ENCODE data around the gene NOD1.
A peak's percentile ranks its signal among the peaks of the same experiment; 100 is the strongest.
"Not testable (repeated sequence)": the region's sequence is repeated elsewhere in the genome, so short reads cannot be mapped to it uniquely, and the experiment has no call there.

The NOD1 gene

DNA sequence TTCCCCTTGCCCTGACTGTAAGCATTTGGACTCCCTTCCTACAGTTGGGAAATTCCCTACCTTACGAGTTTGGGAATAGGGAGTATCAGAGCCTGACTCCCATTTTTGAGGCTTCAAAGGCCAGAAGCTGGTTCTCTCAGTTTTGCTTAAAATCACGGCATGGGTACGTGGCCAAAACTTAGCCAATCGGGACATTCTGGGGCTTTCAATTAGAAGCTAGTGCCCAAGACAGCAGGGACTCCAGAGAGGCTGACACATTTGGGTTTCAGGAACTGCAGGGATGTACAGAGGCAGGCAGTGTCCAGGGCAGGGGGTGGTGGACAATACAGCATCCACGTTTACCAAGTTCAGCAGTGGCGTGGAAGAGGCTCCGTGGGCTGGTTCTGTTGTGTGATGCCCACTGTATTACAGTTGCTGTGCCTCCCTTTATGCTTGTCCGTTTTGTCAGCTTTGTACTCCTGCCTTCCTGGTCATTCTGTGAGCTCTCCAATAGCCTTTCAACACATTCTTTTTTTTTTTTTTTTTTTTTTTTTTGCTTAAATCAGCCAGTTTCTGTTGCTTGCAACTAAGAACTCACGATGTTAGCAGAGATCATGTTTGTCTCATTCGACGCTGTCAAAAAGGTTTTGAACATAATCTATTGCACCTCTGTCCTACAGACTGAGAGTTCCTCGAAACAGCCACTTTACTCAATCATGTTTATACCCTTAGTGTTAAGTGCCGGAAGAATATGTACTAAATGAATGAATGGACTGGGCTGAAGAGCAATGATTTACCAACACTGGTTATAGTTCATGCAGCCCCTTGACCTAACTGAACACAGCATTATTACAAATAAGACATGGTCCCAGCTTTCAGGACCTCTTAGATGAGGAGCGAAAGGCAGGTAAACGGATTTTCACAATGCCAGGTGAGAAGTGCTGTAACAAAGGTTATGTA, 25.0 kb upstream of the NOD1 start:
- peak; percentile 12 for DNase-seq

DNA sequence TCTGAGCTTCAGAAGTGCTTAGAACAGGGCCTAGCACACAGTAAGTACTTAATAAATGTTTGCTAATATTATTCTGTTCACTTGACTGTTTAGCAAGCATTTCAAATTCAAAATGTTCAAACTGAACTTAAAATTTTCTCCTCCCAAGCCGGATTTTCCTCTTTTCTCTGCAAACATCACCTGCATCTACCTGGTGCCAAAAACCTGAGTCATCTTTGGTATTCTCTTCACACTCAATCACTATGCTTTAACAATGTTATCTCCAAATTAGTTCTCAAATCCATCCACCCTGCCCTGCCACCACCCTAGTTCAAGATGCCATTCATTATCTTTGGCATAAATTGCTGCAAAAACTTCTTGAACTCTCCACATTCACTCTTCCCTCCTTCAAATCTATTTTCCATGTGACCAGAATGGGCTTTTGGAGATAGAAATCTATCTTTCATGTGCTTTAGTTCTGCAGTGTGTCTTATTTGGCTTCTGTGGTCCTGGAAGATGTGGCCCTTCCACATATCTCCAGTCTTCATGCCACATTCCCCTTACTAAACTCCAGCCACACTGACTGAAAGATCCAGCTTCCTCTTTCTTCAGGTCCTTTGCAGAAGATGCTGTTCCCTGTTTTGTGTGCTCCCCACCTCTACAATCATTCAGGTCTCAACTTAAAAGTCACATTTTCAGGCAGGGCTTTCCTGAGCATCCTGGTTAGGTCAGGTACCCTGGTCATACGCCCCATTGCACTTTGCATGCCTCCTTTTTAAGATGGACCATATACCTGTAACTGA, 24.1 kb upstream of the NOD1 start:
- DNase-seq: peak; percentile 7

DNA sequence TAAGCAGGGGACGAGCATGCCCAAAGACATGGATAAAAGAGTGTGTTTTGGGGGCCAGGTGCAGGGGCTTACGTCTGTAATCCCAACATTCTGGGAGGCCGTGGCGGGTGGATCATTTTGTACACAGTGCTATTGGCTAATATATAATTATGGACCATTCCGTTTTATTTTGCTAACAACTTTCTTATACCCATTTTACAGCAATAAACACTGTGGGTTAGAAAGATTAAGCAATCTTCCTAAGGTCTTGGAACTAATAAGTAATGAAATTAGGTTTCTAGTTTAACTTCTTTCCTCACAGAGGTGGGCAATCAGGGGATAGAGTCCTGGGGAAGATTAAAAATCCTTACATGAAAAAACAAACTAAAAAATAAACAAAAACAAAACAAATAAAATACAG, 22.7 kb upstream of the NOD1 start:
- no peak for DNase-seq

DNA sequence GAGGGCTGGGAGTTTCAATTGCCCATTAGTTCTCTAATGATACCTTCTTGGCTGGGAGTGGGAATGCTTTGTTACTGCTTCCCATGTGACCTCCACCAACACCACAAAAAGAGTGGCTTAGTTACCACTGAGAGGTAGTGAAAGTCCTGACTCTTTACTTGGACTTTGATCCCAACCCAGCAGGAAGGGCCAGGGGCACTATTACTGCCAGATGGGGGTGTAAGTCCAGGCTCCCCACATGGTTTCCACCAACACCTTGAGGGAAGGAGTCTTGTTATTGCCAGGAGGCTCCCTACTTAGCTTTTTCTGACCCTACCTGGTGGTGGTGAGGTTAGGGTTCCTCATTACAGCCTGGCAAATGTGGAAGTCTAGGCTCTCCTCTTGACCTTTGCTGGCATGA, 14.6 kb upstream of the NOD1 start:
- DNase-seq: no peak

DNA sequence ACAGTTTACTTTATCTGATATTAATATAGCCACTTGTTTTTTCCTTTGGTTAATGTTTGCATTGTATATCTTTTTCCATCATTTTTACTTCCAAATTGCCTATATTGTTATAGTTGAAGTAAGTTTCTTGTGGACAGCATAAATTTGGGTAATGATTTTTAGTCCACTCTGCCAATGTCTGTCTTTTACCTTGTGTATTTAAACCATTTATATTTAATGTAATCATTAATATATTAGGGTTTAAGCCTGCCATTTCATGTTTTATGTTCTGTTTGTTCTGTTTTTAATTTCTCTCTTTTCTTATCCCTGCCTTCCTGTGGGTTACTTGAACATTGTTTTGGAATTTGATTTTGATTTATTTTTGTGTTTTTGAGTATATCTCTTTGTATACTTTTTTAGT, 12.8 kb upstream of the NOD1 start:
- DNase-seq: no peak

DNA sequence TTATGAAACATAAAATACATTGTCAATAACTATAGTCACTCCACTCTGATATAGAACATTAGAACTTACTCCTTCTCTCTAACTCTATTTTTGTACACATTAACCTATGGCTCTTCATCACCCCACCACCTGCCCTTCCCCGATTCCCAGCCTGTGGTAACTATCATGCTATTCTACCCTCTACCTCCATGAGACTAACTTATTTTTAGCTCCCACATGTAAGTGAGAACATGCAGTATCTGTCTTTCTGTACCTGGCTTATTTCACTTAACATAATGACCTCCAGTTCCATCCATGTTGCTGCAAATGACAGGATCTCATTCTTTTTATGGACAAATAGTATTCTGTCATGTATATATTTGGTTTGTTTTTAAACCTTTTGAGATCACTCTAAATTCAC, 8.8 kb upstream of the NOD1 start:
- no peak for DNase-seq

DNA sequence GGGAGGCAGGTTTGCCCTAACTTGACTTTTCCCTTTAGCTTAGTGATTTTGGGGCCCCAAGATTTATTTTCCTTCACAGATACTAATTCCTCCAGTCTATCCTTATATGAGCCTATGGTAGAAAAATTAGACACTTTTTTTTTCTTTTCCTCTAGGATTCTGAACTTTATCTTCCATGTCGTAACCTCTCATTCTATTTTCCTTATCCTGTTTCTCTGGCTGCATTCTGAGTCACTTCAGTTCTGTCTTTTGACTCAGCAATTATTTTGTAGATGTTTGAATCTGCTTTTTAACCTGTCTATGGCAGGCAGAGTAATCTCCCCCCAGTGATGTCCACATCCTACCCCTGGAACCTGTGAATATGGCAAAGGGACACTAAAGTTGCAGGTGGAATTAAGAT, 7.1 kb upstream of the NOD1 start:
- DNase-seq: no peak

DNA sequence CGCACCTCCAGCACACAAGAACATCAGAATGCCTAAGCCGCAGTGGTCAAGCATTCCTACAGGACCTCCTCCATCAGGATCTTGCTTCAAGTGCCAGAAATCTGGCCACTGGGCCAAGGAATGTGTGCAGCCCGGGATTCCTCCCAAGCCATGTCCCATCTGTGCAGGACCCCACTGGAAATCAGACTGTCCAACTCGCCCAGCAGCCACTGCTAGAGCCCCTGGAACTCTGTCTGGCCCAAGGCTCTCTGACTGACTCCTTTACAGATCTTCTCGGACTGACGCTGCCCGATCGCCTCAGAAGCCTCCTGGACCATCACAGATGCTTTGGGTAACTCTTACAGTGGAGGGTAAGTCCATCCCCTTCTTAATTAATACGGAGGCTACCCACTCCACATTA, 2.8 kb upstream of the NOD1 start:
- not testable (repeated sequence) for DNase-seq

DNA sequence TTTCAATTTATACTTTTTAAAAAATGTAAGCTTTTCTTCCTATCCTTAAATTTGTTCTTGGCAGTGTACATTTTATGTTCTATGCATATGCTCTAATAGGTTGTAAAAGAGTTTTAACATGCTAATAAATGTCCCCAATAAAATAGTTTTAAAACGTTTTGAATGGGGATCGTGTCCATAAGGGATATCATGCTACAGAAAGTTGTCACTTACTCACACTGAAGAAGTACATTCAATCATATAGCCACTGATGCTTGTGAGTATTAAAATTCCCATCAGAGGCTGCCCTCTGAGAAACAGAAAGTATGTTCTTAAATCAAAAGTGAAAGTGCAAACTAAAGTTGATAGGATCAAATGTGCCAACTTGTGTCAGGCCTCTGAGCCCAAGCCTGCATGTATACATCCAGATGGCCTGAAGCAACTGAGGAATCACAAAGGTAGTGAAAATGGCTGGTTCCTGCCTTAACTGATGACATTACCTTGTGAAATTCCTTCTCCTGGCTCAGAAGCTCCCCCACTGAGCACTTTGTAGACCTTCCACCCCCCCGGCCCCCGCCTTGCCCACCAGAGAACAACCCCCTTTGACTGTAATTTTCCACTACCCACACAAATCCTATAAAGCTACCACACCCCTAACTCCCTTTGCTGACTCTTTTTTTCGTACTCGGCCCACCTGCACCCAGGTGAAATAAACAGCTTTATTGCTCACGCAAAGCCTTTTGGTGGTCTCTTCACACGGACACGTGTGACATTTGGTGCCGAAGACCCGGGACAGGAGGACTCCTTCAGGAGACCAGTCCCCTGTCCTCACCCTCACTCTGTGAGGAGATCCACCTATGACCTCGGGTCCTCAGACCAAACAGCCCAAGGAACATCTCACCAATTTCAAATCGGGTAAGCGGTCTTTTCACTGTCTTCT, 877 bp upstream of the NOD1 start:
- DNase-seq: peak; percentile 90

DNA sequence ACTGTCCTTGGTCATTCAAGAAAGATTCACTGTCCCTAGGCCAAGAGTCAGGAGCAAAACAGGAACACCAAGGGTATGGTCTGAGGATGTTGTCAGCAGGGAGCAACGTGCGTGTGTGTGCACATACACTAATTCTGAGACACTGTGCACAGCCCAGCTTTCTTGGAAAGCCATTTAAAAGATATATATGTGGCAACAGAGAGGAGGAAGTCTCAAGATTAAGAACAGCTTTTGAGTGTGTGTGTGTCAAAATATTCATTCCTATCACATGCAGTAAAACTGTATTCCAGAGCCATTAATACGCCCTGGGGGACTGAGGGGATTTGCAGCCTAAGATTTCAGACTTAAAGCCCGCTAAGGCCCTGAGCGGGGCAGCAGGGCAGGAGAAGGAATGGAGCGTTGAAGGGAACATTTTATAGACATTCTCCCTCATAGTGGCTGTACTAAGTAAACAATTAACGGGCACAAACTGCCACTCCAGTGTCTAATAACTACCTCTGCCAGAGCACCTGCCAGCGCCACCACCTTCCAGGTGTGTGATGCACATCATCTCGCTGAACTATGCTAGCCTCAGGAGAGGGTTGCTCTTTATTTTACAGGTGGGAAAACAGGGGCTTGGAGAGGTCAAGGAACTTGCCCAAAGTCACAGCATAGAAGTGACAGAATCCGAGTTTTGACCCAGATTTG, 2.0 kb downstream of the NOD1 start:
- DNase-seq: peak; percentile 41

DNA sequence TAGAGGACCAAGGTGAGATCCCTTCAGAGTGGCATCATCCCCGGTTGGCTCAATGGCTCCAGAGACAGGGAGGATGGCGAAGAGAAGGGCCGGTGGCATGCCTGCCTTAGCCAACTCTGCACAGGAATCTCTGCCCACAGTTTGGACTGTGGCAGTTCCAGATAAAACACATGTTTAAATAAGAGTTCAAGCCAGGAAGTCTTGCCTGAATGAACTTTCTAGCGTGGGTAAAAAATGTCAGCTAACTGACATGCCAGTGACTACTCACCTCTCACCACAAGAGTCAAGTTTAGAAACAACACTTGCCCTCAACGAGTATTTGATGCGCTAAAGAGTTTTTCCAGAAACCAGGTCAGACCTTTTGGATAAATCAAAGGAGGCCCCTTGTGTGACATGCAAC, 3.0 kb downstream of the NOD1 start:
- no peak for DNase-seq

DNA sequence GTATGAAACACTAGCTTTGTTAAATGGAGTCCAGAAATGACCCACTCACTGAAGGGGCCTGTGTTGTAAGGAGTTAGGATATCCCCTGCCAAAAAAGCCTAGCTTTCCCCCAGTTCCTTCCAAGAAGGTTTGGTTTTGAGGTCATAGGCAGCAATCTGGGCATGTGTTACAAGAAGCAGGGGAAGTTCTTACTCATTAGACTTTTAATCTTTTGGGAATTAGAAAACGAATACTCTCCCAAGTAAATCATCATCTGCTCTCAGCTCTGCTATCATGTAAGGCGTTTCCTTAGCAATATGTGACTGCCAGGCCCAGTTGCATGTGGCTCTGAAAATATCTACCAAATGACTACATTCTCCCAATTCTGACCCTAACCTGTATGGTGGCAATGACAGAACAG, 3.7 kb downstream of the NOD1 start:
- no peak for DNase-seq

DNA sequence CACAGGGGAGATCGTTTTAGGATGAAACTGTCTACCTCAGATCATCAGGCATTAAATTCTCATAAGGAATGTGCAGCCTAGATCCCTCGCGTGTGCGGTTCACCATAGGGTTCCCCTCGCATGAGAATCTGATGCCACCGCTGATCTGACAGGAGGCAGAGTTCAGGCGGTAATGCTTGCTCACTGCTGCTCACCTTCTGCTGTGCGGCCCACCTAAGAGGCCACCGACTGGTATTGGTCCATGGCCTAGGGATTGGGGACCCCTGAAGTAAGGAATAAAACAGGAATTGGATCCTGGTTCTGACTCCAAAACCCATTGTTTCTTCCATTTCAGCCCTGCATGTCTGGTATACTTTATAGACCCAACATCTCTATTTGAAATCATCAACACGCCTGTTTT, 4.1 kb downstream of the NOD1 start:
- no peak for DNase-seq

DNA sequence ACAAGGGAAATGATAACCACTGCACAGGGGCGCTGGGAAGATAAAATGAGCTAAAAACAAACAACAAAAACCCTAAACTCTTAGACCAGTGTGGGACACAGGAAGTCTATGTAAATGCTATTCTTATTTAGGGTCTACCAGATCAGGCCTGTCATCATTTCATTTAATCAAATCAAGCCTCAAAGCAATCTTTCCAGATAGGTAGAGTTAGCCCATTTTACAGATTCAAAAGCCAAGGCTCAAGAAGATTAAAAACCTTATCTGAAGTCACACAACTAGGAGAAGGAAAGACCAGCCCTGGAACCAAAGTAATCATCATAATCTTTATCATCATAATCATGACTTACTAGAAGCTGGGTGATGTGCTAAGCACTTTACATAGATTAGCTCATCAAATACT, 4.7 kb downstream of the NOD1 start:
- no peak for DNase-seq

DNA sequence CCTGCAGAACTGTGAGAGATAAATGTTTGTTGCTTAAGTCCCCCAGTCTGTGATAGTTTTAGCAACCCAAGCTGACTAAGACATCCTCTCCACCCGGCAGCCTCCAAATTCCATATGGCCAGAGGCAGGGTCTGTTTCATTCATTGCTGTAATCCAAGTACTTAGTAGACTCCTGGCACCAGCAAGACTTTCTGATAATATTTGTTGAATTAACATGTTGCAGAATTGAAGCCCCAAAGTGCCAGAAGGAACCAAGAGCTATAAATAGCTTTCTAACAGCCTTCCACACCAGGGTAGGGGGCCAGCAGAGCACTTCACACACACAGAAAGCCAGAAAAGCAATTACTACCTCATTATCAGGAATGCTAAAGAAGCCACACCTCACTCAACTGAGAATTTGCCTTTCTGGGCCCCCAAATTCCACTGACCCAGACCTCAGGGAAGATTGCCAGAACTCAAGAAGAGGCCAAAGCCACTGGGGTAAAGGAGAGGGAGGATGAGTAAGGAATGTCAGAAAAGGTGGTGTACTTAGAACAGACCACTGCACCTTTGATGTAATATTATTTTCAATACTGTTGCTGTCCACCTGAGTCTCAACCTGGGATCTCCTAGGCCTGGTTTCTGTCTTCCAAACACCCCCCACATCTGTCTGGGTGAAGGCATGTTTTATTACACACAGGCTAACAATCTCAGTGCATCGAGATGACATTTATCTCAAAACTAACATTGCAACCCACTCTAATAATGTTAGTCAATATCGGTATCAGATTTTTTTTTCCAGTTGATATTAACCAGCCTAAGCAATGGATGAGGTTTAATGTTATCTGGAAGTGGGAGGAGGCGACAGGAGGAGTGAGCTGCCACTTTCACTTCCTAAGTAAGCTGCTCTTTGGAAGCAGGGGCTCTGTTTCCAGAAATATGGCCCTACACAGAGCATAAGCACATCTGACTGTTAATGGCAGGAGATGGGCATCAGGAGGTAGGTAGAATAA, 5.5 kb downstream of the NOD1 start:
- no peak for DNase-seq

DNA sequence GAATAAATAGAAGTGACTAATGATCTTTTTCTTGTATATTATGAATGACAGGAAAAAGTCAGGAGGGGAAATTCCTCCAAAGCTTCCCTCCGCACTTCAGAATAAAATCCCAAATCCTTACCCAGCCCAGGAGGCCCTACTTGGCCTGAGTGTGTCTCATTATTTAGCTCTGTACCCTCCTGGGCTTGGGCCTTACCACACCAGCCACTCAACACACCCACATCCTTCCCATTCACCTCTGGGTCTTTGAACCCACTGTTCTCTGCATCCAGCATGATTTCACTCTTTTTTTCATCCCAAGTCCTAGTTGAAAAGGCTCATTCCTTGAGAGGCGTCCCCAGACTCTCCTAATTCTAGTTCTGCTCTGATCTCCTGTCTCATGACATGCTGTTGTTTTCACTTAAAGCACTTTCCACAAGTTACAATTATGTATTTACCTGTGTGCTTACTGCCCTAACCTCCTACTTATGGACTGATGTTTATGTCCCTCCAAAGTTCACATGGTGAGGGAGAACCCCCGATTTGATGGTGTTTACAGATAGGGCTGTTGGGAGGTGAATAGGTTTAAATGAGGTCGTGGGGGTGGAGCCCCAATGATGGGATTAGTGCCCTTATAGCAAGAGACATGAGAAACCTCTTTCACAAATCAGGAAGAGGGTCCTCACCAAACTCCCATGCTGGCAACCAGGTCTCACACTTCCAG, 6.4 kb downstream of the NOD1 start:
- DNase-seq: no peak

DNA sequence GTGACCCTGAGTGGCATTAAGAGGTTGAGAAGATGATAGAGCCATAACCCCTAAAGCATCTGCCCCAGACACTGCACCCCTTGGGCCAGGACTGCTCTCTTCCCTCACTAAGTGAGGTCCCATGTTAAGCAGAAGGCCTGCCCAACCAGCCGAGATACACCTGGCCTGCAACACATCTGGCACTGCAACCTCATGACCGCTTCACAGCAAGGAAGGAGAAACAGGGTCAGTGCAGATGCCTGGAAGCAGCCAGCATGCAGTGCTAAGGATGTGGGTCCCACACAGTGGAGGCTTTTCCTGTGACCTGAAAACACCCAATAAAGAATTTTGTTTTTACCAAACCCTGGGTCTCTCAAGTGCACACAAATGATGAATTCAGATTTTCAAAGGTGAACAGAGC, 7.4 kb downstream of the NOD1 start:
- DNase-seq: no peak

DNA sequence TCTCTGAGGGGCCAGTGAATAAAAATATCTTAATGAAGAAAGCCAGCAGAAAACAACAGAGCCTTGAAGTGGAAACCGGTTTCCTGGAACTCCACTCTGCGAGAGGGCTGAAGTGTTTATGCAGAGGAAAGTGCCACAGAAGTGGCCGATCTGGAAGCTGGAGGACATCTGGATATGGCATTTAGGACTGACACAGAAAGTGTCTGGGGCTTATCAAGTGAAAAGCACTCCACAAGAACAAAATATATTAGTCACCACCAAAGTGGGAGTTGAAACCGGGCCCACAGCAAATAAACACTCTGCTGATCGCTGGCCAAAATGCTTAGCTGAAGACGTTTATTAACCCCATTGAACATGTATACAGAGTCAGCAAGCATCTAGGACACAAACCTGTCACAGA, 7.8 kb downstream of the NOD1 start:
- peak; percentile 31 for DNase-seq

DNA sequence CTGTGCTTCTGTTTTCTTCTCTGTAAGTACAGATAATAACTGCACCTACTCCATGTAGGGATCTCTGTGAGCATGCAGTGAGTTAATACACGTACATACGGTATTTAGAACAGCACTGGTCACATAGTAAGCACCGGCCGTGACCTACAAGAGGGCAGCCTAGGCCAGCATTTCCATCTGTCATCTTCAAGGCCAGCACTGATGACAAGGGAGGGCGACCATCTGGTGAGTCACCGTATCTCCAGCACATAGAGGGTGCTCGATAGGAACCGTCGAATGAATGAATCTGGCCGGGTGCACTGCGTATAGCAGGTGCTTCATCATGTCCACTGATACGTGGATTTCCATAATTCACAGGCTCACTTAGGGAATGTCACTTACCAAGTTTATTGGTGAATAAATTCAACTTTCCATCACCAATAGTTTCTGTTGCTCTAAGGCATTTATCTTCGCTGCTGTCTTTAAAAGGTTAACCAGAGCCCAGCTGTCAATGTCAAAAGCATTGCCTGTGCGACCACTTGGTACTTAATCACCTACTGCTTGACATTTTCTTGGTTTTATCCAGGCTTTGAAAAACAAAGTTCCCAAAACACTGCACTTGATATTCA, 8.3 kb downstream of the NOD1 start:
- DNase-seq: no peak

DNA sequence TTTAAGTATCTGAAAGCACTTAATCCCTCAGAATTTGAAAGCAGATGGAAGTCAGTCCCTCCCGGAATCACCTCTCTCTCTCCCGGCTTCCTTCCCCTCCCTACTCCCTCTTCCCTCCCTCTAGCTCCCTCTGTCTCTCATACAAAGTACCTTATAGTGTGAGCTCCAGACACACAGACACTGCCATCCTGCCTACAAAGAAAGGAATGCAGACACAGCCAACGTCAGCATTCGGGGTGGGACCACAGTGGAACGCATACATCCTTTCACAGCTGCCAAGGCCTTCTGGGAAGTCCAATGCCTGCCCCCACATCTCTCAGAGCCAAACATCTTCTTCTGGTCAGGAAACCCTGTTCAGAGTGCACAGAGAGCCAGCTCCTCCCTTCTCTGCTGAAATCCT, 9.3 kb downstream of the NOD1 start:
- no peak for DNase-seq

Measured in OCI-M1 (cell line).